Mucosa of rectum (tissue), 2 donors: ENCODE results near the gene TANGO2.
A peak's percentile ranks its signal among the peaks of the same experiment; 100 is the strongest.

Experiments used
- H3K27ac ChIP-seq, 2 donors: one replicate each; pipeline ENCODE4 v1.7.0; 2013; ENCODE audit warnings: inconsistent platforms in 2 of 2, low read depth in 2 of 2, low read length in 2 of 2
- H3K27me3 ChIP-seq, 2 donors: one replicate each; pipeline ENCODE4 v1.7.0; 2013; ENCODE audit warnings: low read length in 2 of 2; ENCODE audit not compliant: control insufficient read depth in 2 of 2, insufficient read depth in 2 of 2
- H3K36me3 ChIP-seq, 2 donors: one replicate each; pipeline ENCODE4 v1.7.0; 2013; ENCODE audit warnings: low read length in 2 of 2; ENCODE audit not compliant: control insufficient read depth in 2 of 2, insufficient read depth in 2 of 2
- H3K4me1 ChIP-seq, 2 donors: one replicate each; pipeline ENCODE4 v1.7.0; 2013; ENCODE audit warnings: low read length in 2 of 2, mild to moderate bottlenecking in 1 of 2; ENCODE audit not compliant: control insufficient read depth in 2 of 2, insufficient read depth in 2 of 2
- H3K4me3 ChIP-seq, 2 donors: one replicate each; pipeline ENCODE4 v1.7.0; 2013; ENCODE audit warnings: low read length in 2 of 2
- H3K9ac ChIP-seq, 2 donors: one replicate each; pipeline ENCODE4 v1.7.0; 2013; ENCODE audit warnings: low read length in 2 of 2, low read depth in 1 of 2, mild to moderate bottlenecking in 1 of 2
- H3K9me3 ChIP-seq, 2 donors: one replicate each; pipeline ENCODE4 v1.7.0; 2013; ENCODE audit warnings: low read length in 2 of 2; ENCODE audit not compliant: control insufficient read depth in 2 of 2
- donor health status: healthy.
- donor health status: Normal muscosa, but diverticular disease.

TANGO2 gene

DNA sequence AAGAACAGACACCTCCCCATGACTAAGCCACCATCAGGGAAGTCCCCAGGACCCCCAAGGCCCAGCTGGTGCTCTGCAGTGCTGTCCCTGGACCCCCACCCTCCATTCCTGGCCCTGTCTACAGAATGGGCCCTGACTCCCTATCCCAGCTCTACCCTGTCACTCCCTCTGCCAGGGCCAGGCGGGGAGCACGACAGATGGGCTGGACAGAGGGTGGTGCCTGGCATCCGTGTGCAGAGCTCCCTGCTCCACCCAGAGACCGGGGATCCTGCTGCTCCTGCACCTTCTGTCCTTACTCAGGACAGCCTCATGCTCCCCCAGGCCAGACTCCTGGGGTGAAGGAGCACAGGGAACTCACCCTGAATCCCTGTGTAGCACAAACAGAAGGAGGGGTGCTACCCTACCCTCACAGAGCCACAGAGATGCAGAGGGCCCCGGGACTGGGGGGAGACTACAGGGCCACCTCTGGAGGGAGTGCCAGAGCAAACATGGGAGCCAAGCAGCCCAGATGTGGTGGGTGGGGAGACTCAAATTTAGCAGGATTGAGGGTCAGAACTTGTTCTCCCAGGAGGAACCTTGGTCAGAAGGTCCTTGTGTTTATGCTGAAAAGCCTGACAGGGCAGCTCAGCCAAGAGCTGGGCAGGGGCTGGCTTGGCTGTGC lies 6.3 kb upstream of the TANGO2 start:
- H3K9ac ChIP-seq, result no peak overlapping the region
- H3K4me1 ChIP-seq, result peaks cover 11 to 15% of the 10 kb centered on the region in 2 donors
- peak overlapping the region; percentile 48 to 61 for H3K27ac ChIP-seq
- no peaks in the 10 kb centered on the region for H3K9me3 ChIP-seq
- H3K27me3 ChIP-seq, result peaks cover 4 to 9% of the 10 kb centered on the region in 2 donors
- peak overlapping the region in 1 of 2 donors; percentile 8 for H3K4me3 ChIP-seq
- H3K36me3 ChIP-seq, result no peaks in the 10 kb centered on the region

DNA sequence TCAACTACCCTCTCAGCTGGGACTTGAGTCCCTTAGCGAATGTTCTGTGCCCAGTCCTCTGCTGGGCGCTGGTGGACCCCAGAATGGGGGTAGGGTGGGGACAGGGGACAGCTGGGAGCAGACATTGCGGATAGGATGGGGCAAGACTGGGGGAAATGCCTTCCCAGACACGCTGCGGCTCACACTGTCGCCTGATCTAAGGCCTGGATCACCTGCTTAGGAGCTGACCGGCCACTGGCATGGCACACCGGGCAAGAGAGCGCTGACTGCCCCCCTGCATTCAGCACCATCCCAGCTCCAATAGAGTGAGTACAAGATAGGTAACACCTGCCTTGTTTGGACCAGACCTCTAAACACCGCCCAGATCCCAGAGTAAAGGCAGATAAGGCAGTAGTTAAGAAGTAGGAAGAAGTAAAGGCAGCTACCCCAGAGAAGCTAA lies 5.7 kb upstream of the TANGO2 start:
- H3K4me1 ChIP-seq, result peaks cover 12 to 15% of the 10 kb centered on the region in 2 donors
- peak overlapping the region in 1 of 2 donors; percentile 36 for H3K4me3 ChIP-seq
- peaks cover 4 to 9% of the 10 kb centered on the region in 2 donors for H3K27me3 ChIP-seq
- H3K9ac ChIP-seq, result no peak overlapping the region
- H3K27ac ChIP-seq, result peak overlapping the region; percentile 48 to 61
- no peaks in the 10 kb centered on the region for H3K36me3 ChIP-seq
- no peaks in the 10 kb centered on the region for H3K9me3 ChIP-seq

DNA sequence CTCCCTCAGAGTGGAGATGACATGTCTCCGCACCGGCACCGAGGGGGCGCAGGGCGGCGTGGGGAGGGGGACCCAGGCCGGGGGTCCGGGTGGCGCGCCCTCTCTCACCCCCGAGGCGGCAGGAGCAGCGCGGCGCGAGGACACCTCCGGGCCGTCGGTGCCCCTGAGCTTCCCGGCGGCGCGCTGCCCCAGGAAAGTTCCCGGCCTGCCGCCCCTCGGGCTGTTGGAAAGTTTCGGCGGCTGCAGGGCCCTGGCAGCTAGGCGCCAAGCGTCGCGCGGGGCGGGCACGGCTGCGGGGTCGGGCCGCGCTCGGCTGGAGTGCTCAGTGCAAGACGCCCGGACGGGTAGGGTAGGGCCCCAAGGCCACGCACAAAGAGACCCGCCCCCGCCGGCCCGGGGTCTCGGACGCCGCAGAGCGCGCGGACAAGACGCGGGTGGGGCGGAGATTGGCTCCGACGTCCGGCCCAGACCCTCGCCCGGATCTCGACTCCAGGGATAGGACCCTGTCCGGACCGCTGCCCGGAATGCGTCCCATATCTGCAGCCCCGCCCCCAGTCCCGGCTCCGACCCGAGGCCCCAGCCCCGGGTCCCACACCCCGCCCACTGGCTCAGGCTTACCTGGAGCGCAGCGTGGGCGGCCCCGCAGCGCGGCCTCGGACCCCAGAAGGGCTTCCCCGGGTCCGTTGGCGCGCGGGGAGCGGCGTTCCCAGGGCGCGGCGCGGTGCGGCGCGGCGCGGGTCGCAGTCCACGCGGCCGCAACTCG lies 4.8 kb upstream of the TANGO2 start:
- Histone ChIP-seq H3K9me3 (no peaks in the 10 kb centered on the region), H3K4me3 (peak overlapping the region; percentile 57 to 72), H3K4me1 (peaks cover 16 to 19% of the 10 kb centered on the region in 2 donors), H3K27ac (no peak overlapping the region), H3K9ac (peak overlapping the region in 1 of 2 donors; percentile 66), H3K27me3 (peaks cover 4 to 9% of the 10 kb centered on the region in 2 donors), H3K36me3 (no peaks in the 10 kb centered on the region)

DNA sequence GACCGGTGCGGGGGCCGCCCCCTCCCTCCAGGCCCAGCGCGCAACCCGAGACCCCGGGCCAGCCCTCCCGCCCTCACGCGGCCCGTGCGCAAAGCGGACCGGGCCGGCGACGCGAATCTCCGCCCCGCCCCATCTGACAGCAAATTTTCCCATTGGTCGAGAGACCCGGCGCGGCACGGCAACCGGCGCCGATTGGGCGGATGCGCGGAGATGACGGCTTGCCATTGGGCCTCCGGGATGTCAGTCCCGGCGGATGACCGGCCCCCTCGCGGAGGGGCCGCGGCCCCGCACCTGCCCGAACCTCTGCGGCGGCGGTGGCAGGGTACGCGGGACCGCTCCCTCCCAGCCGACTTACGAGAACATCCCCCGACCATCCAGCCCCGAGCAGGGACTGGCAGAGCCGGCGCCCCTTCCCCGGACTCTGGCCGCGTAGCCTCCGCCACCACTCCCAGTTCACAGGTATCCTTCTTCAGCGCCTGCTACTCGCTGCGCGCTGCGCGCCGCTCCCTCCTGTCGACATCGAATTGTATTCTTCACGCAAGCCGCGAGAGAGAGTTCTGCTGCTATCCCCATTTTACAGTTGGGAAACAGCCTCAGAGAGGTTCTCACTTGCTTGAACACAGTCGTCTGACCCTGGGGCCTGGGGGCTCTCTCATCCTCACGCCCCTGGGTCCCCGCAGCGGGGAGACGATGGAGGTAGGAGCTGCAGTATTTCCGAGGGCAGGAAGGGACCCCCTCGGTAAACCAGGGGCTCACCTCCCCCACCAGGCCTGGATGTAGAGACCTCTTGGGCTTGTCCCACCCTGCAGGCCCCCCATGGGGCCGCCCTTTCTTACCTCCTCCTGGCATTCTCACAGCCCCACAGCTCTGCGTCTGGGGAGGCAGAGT lies 3.9 kb upstream of the TANGO2 start, which contains the start of gene ARVCF:
Gene ARVCF (minus strand): TSS at position 90 of the 888 bp plus-strand sequence. CDS start 26,029 bp downstream, outside the sequence.
- H3K27ac ChIP-seq, result no peak within 1 kb of the TSS
- peak within 1 kb of the TSS; percentile 17 to 66 for H3K9ac ChIP-seq
- no peaks in the 10 kb centered on the region for H3K9me3 ChIP-seq
- H3K4me3 ChIP-seq, result peak within 1 kb of the TSS; percentile 72 to 79
- H3K4me1 ChIP-seq, result peaks cover 22 to 27% of the 10 kb centered on the region in 2 donors
- peaks cover 4 to 9% of the 10 kb centered on the region in 2 donors for H3K27me3 ChIP-seq
- H3K36me3 ChIP-seq, result no peaks in the 10 kb centered on the region

DNA sequence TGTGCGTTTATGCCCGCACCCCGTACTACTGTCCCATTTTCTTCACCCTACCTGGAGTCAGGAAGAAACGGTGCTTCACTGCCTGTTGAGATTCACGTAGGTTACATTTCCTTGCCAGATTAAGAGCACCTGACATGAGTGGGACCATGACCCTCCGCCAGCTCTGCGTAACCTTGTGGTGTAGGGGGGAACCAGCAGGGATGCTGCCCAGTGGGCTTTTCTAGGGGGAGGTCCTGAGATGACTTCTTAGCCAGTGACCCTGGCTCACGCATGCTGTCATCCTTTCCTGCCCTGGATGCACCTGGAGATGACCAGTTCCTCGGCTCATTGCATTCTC lies 3.3 kb upstream of the TANGO2 start:
- Histone ChIP-seq H3K4me3 (peak overlapping the region; percentile 72 to 79), H3K9me3 (no peaks in the 10 kb centered on the region), H3K27me3 (peaks cover 4 to 9% of the 10 kb centered on the region in 2 donors), H3K4me1 (peaks cover 28 to 33% of the 10 kb centered on the region in 2 donors), H3K27ac (no peak overlapping the region), H3K9ac (no peak overlapping the region), H3K36me3 (no peaks in the 10 kb centered on the region)

DNA sequence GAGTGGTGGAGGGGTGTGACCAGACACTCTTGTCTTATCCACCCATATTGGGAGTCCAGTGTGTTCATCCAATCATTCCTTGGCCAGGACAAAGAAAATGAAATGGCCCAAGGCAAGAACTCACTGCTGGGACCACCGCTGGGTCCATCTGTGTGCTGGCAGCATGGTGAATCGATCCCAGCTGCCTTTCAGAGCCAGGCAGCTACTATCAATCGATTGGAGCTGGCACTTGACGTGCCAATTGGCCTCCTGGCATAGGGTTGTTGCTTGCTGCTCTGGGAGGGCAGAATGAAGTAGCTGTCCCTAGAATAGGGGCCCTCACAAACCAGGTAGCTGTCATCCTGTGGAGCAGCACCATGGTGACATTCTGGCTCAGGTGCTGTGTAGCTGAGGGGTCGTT lies 2.9 kb upstream of the TANGO2 start:
- peaks cover 4 to 9% of the 10 kb centered on the region in 2 donors for H3K27me3 ChIP-seq
- no peak overlapping the region for H3K9ac ChIP-seq
- no peaks in the 10 kb centered on the region for H3K9me3 ChIP-seq
- H3K4me1 ChIP-seq, result peaks cover 30 to 33% of the 10 kb centered on the region in 2 donors
- H3K27ac ChIP-seq, result no peak overlapping the region
- no peaks in the 10 kb centered on the region for H3K36me3 ChIP-seq
- no peak overlapping the region for H3K4me3 ChIP-seq

DNA sequence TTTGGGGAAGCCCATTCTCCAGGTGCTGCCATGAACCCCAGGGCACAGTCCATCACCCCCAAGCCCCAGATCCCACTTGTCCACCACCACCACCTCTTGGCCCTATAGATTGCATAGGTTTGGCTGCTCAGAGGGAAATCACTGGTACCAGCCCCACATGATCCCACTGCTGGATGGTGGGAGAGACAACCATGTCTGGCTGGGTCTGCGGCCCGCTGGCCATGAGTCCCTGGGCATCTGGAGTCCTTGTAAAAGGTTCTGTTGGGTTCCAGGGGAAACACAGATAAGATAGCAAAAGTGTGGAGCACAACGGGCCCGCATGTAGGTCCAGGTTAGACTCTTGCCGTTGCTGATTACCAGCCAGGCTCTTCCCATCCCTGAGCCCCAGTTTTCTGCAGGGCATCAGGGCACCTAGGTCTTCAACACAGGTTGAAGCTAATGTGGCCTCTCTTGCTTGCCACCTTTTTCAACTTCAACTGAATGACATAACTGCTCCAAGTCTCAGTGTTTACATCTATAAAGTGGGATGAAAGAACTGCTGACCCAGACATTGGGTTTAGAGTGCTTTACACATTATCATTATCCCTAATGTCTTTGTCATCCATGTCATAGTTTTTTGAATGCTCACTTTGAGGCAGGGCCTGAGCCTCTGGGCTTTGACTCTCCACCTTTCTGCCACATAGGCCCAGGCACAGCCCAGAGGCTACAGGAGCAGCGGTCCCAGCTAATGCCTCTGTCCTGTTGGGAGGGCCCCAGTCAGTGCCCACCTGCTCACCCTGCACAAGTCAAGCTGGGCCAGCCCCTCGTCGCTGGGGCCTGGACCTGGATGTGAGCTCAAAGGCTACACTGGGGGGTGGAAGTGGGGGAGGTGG lies 1.0 kb upstream of the TANGO2 start:
- peaks cover 4 to 9% of the 10 kb centered on the region in 2 donors for H3K27me3 ChIP-seq
- peak overlapping the region; percentile 91 to 94 for H3K4me3 ChIP-seq
- H3K9ac ChIP-seq, result peak overlapping the region; percentile 89 to 95
- H3K9me3 ChIP-seq, result no peaks in the 10 kb centered on the region
- H3K36me3 ChIP-seq, result no peaks in the 10 kb centered on the region
- H3K27ac ChIP-seq, result peak overlapping the region in 1 of 2 donors; percentile 75
- peaks cover 28% of the 10 kb centered on the region in 2 donors for H3K4me1 ChIP-seq

DNA sequence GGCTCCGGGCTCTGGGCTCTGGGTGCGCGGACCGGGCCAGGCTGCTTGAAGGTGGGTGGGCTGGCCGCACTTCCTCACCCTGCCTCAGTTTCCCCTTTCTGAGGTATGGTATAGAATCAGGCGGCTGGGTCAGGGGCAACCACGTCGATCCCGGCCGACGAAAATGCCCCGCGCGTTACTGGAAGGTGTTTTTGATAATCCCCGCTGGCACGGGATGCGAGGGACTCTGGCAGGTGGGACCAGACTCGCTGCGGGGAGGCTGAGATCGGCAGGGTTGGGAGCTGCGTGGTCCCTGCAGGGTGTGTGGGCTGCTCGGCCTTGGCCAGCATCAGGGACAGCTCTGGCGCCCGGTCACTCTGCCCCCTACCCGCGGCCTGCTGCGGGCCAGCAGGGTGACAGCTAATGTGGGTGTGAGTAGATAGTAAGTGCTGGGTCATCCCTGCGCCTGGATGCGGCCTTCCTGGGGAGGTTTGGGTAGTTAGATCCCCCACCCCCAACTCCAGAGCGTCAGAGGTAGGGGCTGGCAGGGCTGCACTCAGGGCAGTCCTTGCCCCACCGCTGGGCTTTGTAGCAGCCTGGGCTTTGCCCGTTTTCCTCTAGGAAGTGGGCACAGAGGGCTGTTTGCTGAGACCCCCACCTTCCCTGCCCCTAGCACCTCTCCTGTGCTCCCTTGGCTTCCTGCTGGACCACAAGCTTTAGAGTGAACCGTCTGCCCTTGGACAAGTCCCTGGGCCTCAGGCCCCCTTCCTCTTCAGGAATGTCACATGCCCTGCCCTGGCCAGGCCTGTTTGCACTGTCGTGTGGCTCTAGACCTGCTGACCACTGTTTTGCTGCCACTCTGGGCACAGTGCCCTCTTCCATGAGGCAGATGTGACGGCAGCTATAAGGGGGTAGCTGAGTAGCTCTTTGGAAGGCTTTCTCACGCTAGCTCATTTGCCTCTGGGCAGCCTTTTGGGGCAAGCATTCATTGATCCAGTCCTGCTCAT lies 579 bp downstream of the TANGO2 start:
- Histone ChIP-seq H3K27me3 (peaks cover 4 to 9% of the 10 kb centered on the region in 2 donors), H3K4me3 (peak overlapping the region; percentile 90 to 94), H3K36me3 (peaks cover 0 to 2% of the 10 kb centered on the region in 2 donors), H3K4me1 (peaks cover 25% of the 10 kb centered on the region in 2 donors), H3K9ac (peak overlapping the region; percentile 97), H3K9me3 (no peaks in the 10 kb centered on the region), H3K27ac (peak overlapping the region; percentile 76 to 88)
